Measurements from ENCODE around the gene HHATL.

The HHATL gene

DNA sequence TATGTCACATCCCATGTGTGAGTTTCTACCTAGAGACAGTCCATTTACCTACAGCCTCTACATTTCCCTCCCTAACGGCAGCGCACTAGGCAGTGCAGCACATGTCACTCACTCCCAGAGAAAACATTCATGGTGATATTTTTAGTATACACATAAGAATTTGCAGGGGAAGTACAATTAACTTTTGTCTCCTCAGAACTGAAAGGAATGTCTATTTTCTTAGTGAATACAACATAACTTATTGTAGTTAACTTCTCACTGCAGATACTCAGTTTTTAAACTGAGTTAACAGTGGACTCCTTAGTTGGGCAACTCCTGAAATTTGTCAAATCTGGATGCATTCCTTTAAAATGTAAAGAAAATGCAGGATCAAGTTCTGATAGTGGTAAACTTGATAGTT, 53.6 kb downstream of the HHATL start:
- DNase-seq = no peak

GRCh38 chr3:42647821-42648459, 54.7 kb downstream of the HHATL start:
- no peak for DNase-seq
